ENCODE measurements around the gene UBAP2.

Gene UBAP2, protein sequence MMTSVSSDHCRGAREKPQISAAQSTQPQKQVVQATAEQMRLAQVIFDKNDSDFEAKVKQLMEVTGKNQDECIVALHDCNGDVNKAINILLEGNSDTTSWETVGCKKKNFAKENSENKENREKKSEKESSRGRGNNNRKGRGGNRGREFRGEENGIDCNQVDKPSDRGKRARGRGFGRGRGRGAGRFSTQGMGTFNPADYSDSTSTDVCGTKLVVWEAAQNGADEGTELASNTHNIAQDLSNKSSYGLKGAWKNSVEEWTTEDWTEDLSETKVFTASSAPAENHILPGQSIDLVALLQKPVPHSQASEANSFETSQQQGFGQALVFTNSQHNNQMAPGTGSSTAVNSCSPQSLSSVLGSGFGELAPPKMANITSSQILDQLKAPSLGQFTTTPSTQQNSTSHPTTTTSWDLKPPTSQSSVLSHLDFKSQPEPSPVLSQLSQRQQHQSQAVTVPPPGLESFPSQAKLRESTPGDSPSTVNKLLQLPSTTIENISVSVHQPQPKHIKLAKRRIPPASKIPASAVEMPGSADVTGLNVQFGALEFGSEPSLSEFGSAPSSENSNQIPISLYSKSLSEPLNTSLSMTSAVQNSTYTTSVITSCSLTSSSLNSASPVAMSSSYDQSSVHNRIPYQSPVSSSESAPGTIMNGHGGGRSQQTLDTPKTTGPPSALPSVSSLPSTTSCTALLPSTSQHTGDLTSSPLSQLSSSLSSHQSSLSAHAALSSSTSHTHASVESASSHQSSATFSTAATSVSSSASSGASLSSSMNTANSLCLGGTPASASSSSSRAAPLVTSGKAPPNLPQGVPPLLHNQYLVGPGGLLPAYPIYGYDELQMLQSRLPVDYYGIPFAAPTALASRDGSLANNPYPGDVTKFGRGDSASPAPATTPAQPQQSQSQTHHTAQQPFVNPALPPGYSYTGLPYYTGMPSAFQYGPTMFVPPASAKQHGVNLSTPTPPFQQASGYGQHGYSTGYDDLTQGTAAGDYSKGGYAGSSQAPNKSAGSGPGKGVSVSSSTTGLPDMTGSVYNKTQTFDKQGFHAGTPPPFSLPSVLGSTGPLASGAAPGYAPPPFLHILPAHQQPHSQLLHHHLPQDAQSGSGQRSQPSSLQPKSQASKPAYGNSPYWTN

DNA sequence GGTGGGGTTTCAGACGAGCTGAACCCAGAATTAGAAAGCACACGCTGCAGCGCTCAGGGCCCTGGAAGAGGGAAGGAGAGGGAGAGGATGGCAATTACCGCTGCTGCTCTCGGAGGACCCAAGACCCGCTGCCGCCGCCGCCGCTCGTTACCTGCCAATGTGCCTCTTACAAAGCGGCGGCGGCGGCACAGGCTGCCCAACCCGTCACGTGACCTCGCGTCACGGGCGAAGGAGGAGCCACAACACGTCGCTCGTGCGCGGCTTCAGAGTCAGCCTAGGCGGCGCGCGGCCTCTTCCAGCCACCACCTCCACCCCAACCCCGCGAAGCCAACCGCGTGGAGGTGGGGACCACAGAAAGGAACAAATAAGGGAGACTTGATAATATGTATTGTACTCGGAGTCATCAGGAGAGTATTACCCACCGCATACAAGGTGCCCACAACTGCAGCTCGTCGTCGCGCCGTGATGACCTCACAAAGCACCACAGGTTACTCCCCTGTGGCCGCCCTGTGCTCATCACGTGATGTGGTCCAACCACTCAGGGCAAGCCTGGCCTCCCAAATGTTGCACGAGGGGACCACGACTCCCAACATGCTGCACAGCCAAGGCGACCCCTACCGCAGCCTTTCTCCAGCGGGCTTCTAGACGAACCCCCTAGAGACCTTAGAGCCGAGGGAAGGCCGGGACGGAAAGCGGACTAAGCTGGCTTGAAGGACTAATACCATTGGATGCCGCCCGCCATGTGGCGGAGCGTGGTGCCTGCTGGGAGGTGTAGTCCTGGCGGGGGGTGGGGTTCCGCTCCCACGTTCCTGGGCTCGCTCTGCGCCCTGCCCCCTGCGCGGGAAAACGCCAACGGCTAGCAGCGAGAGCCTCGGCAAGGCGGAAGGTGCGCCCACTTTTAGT, at the start of gene UBAP2:
UBAP2 (minus strand) TSS at position 161 of the 903 bp plus-strand sequence. CDS start 31,739 bp downstream, outside the sequence.
- H3K4me1 Mint-ChIP-seq (ENCODE audit: low read depth), result peaks cover 29% of the 10 kb centered on the region
- no peaks in the 10 kb centered on the region for H3K9me3 Mint-ChIP-seq (ENCODE audit: low read depth)
- H3K4me3 Mint-ChIP-seq, result peak within 1 kb of the TSS; percentile 97
- H3K36me3 Mint-ChIP-seq, result no peaks in the 10 kb centered on the region
- H3K27ac Mint-ChIP-seq, result peak within 1 kb of the TSS; percentile 100
- H3K27me3 Mint-ChIP-seq, result no peaks in the 10 kb centered on the region

DNA sequence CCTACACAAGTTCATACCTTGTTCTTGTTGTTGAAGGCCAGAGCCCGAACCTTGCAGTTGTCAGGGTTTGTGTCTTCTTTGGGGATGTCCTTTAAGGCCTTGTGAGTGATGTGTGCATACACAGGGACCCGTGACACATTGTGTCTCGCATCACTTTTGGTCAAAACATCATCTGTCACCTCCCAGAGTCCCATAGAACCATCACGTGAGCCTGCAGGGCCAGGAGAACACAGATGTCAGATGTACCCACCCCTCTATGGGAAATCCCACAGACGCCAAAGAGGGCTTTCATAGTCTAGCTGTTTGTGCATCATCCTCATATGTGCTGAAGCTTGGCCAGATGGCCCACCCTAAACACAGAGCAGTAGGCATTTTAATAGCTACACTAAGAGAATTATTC, 49.6 kb upstream of the UBAP2 start:
- no peaks in the 10 kb centered on the region for H3K36me3 Mint-ChIP-seq
- H3K27me3 Mint-ChIP-seq, result no peaks in the 10 kb centered on the region
- H3K9me3 Mint-ChIP-seq (ENCODE audit: low read depth), result no peaks in the 10 kb centered on the region
- no peaks in the 10 kb centered on the region for H3K4me1 Mint-ChIP-seq (ENCODE audit: low read depth)
- H3K4me3 Mint-ChIP-seq, result no peak overlapping the region
- no peak overlapping the region for H3K27ac Mint-ChIP-seq

- Mint-ChIP-seq H3K4me3 (no peak overlapping the region), H3K4me1 (ENCODE audit: low read depth) (no peaks in the 10 kb centered on the region), H3K27me3 (no peaks in the 10 kb centered on the region), H3K9me3 (ENCODE audit: low read depth) (no peaks in the 10 kb centered on the region), H3K27ac (no peak overlapping the region), H3K36me3 (peaks cover 3% of the 10 kb centered on the region)
Observed at GRCh38 chr9:34097865-34098264, 49.2 kb upstream of the UBAP2 start.

DNA sequence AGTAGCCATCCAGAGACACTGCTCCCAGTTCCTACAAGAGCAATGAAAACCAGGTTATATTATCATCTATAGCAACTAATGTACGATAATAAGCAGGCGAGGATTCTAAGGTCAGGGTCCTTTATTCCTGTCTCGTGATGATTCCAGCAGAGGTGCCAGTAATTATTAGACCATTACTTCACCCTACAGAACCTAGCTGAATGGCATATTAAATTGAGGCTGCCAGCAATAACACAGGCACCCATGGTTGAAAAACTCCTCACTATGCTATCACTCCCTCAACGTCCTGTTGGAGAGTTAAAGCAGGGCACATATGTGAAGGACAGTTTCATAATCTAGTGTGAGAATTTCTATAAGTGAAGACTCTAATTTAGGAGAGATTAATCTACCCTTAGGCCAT, 48.1 kb upstream of the UBAP2 start:
- Mint-ChIP-seq H3K27me3 (no peaks in the 10 kb centered on the region), H3K4me3 (no peak overlapping the region), H3K9me3 (ENCODE audit: low read depth) (no peaks in the 10 kb centered on the region), H3K36me3 (peaks cover 3% of the 10 kb centered on the region), H3K27ac (no peak overlapping the region), H3K4me1 (ENCODE audit: low read depth) (peaks cover 4% of the 10 kb centered on the region)

- Mint-ChIP-seq H3K9me3 (ENCODE audit: low read depth) (no peaks in the 10 kb centered on the region), H3K36me3 (peaks cover 3% of the 10 kb centered on the region), H3K27ac (no peak overlapping the region), H3K4me1 (ENCODE audit: low read depth) (peaks cover 4% of the 10 kb centered on the region), H3K4me3 (no peak overlapping the region), H3K27me3 (no peaks in the 10 kb centered on the region)
Observed at GRCh38 chr9:34093578-34093977, 44.9 kb upstream of the UBAP2 start.

GRCh38 chr9:34089311-34089710, 40.6 kb upstream of the UBAP2 start:
- Mint-ChIP-seq H3K4me1 (ENCODE audit: low read depth) (peaks cover 10% of the 10 kb centered on the region), H3K9me3 (ENCODE audit: low read depth) (no peaks in the 10 kb centered on the region), H3K27me3 (no peaks in the 10 kb centered on the region), H3K4me3 (no peak overlapping the region), H3K27ac (no peak overlapping the region), H3K36me3 (peaks cover 5% of the 10 kb centered on the region)

GRCh38 chr9:34087370-34087769, 38.7 kb upstream of the UBAP2 start:
- Mint-ChIP-seq H3K9me3 (ENCODE audit: low read depth) (no peaks in the 10 kb centered on the region), H3K4me1 (ENCODE audit: low read depth) (peaks cover 10% of the 10 kb centered on the region), H3K36me3 (peaks cover 2% of the 10 kb centered on the region), H3K27me3 (no peaks in the 10 kb centered on the region), H3K27ac (no peak overlapping the region), H3K4me3 (no peak overlapping the region)

- Mint-ChIP-seq H3K9me3 (ENCODE audit: low read depth) (no peaks in the 10 kb centered on the region), H3K4me3 (no peak overlapping the region), H3K36me3 (peaks cover 2% of the 10 kb centered on the region), H3K4me1 (ENCODE audit: low read depth) (peaks cover 8% of the 10 kb centered on the region), H3K27me3 (no peaks in the 10 kb centered on the region), H3K27ac (peak overlapping the region; percentile 66)
Observed at GRCh38 chr9:34086864-34087263, 38.2 kb upstream of the UBAP2 start.

DNA sequence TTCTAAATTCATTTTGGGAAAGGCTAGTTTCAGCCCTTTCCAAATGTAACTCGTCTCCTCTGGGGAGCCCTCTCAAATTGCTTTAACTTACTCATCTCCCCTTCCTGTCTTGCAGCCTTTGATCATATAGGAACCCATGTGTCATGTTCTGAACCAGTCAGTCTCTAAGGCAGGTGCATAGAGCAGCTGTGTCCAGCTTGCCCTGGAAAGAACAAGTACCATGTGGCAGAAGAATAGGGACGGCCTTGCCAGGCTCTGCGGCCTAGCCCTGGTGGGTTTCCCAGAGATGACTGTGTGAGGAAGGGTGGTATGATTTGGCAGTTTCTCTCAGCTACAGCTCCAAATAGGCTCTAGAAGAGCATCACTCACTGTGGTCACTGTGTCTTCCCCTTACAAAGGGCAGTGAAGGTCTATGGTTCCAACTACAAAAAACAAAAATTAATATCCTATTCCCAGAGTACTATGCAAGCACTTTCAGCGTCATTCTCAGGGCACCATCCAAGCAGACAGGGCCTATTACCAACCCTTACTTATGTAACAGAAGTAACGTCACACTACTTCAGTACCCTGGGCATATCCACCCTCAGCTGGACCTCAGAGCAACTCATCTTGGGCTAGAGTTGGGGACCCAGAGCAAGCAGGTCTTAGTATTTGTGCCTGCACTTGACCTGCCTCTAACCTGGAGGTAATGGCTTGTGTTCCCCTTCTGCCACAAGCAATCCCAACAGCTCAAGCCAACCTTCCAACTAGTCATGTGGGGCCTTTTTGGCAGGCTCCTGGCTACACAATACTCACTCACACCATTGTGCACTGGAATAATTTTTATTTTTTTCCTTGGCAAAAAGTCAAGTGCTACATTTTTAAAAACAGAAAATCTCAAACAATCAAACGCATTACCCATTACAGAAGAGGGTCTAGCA, 37.2 kb upstream of the UBAP2 start:
- Mint-ChIP-seq H3K27ac (peak overlapping the region; percentile 56), H3K36me3 (peaks cover 2% of the 10 kb centered on the region), H3K27me3 (no peaks in the 10 kb centered on the region), H3K9me3 (ENCODE audit: low read depth) (no peaks in the 10 kb centered on the region), H3K4me3 (no peak overlapping the region), H3K4me1 (ENCODE audit: low read depth) (peaks cover 6% of the 10 kb centered on the region)

- Mint-ChIP-seq H3K4me3 (no peak overlapping the region), H3K27ac (no peak overlapping the region), H3K9me3 (ENCODE audit: low read depth) (no peaks in the 10 kb centered on the region), H3K4me1 (ENCODE audit: low read depth) (peaks cover 6% of the 10 kb centered on the region), H3K27me3 (no peaks in the 10 kb centered on the region), H3K36me3 (peaks cover 2% of the 10 kb centered on the region)
Observed at GRCh38 chr9:34084562-34084961, 35.9 kb upstream of the UBAP2 start.

- Mint-ChIP-seq H3K27ac (no peak overlapping the region), H3K4me1 (ENCODE audit: low read depth) (peaks cover 2% of the 10 kb centered on the region), H3K4me3 (no peak overlapping the region), H3K36me3 (no peaks in the 10 kb centered on the region), H3K27me3 (no peaks in the 10 kb centered on the region), H3K9me3 (ENCODE audit: low read depth) (no peaks in the 10 kb centered on the region)
Observed at GRCh38 chr9:34079181-34079580, 30.5 kb upstream of the UBAP2 start.

DNA sequence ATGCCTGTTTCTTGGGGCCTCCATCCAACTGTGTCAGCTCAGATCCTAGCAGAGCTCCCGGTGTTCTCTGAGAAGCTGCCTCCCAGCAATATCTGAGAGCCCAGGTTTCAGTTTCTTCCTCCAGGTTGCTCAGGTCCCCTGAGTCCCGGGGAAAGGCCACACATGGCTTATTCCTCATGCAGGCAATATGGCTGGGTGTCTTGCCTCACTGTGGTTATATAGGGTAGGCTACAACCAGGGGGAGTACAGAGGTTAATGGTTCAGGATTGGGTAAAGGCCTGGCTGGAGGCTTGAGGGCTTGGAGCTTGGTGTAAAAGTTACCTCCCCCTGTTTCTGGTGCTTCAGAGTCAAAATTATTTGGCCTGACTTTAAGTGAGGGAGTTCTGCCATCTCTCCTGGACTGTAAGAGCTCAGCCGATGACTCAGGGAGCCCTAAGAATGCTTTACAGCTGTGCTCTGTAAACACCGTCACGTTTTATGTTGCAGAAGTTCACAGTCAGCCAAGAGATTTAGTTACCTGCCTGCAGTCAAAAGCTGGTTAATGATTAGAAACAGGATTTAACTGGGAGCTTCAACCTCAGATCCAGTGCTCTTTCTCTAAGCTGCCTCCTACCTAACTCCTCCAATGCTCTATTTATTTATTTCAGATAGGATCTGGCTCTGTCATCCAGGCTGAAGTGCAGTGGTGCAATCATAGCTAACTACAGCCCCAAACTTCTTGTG, 24.3 kb upstream of the UBAP2 start:
- no peaks in the 10 kb centered on the region for H3K9me3 Mint-ChIP-seq (ENCODE audit: low read depth)
- no peaks in the 10 kb centered on the region for H3K36me3 Mint-ChIP-seq
- H3K4me1 Mint-ChIP-seq (ENCODE audit: low read depth), result peaks cover 3% of the 10 kb centered on the region
- no peak overlapping the region for H3K27ac Mint-ChIP-seq
- no peaks in the 10 kb centered on the region for H3K27me3 Mint-ChIP-seq
- no peak overlapping the region for H3K4me3 Mint-ChIP-seq

GRCh38 chr9:34072410-34072809, 23.7 kb upstream of the UBAP2 start:
- H3K36me3 Mint-ChIP-seq, result no peaks in the 10 kb centered on the region
- no peaks in the 10 kb centered on the region for H3K27me3 Mint-ChIP-seq
- no peak overlapping the region for H3K27ac Mint-ChIP-seq
- peaks cover 3% of the 10 kb centered on the region for H3K4me1 Mint-ChIP-seq (ENCODE audit: low read depth)
- H3K9me3 Mint-ChIP-seq (ENCODE audit: low read depth), result no peaks in the 10 kb centered on the region
- no peak overlapping the region for H3K4me3 Mint-ChIP-seq

All from activated naive CD8-positive, alpha-beta T cell (primary cell).